Measurements from ENCODE around the gene KCP. TPM values are rescaled to one million over a fixed set of nuclear protein-coding genes. Genes with fewer than 3 reads are reported as not detected.

The KCP gene
- total RNA-seq, 1 experiment from 2014 or later = 1.6 TPM

- Histone ChIP-seq H2AFZ (ENCODE audit: low read depth, low read length, poor library complexity, severe bottlenecking) (no peak overlapping the region), H3K79me2 (ENCODE audit: insufficient read depth, low read length) (no peaks in the 10 kb centered on the region), H3K9ac (ENCODE audit: low read length) (no peak overlapping the region), H3K4me3 (replicated peaks in 1 of 2; ENCODE audit: low read depth in 1 of 2, low read length in 2 of 2) (no peak overlapping the region), H3K27me3 (ENCODE audit: insufficient read depth, low read length) (peaks cover 12% of the 10 kb centered on the region; the same call in 1 of the 2 replicates), H3K27ac (ENCODE audit: low read depth, low read length) (no peak overlapping the region), H3K4me1 (ENCODE audit: control insufficient read depth in 1 of 2, insufficient read depth in 2 of 2, low read length in 2 of 2) (no peaks in the 10 kb centered on the region), H3K36me3 (ENCODE audit: control insufficient read depth in 1 of 2, insufficient read depth in 2 of 2, low read length in 2 of 2) (no peaks in the 10 kb centered on the region), H3K9me3 (ENCODE audit: control insufficient read depth in 1 of 2, insufficient read depth in 1 of 2, low read depth in 1 of 2, low read length in 2 of 2) (no peaks in the 10 kb centered on the region), H3K4me2 (ENCODE audit: low read length) (no peak overlapping the region), H3K9me2 (ENCODE audit: insufficient read depth) (no peaks in the 10 kb centered on the region), H4K20me1 (ENCODE audit: insufficient read depth) (no peaks in the 10 kb centered on the region)
- ATAC-seq = no peak
- no peak for DNase-seq (ENCODE audit: low read depth, low spot score)
- POLR2A ChIA-PET = no interaction called here
- CTCF ChIA-PET = interaction anchor here (0.7 kb wide), 1 partner anchor 169 kb away, joined by 3 read pairs; no protein-coding TSS in a partner anchor
- no peak for TF ChIP-seq RAD21 (IDR thresholded peaks at IDR 0.05; ENCODE audit: low read depth)
- TF ChIP-seq ZBTB33 (IDR thresholded peaks at IDR 0.05; ENCODE audit: extremely low read depth, insufficient replicate concordance, low read length) = no peak
- no peak for TF ChIP-seq REST (IDR thresholded peaks at IDR 0.05; ENCODE audit: low read depth)
- no peak for TF ChIP-seq ZFX (IDR thresholded peaks at IDR 0.05)
- no peak for TF ChIP-seq JUND (IDR thresholded peaks at IDR 0.05)
- no peak for TF ChIP-seq SRF (IDR thresholded peaks at IDR 0.05; ENCODE audit: low read depth)
- no peak for TF ChIP-seq CTCF (IDR thresholded peaks at IDR 0.05 in 2 of 3, conservative IDR thresholded peaks at IDR 0.05 in 1 of 3; ENCODE audit: borderline replicate concordance in 1 of 3, insufficient read depth in 1 of 3, low read depth in 2 of 3, low read length in 2 of 3)
- no peak for TF ChIP-seq ELF1 (IDR thresholded peaks at IDR 0.05; ENCODE audit: borderline replicate concordance, low read depth)
- no peak for TF ChIP-seq EZH2 (IDR thresholded peaks at IDR 0.05)
- no peak for TF ChIP-seq ATF3 (IDR thresholded peaks at IDR 0.05)
- TF ChIP-seq ZNF274 (IDR thresholded peaks at IDR 0.05; ENCODE audit: low read depth, low read length) = no peak
- RAD21 ChIA-PET (ENCODE audit: low non-redundant PET in 1 of 2, low total read pairs in 2 of 2, uncharacterized antibody in 2 of 2, unreplicated experiment in 2 of 2) = no interaction called here
- BruUV-seq (replicated peaks) = no TSS peak
- intact Hi-C loops (cut with micrococcal nuclease) = no loop called here
Observed at GRCh38 chr7:128922496-128923410, 12.2 kb upstream of the KCP start.

All from HCT116 (cell line).